RWPE2 (cell line): Measurements from ENCODE around the gene UBTFL1.

Experiments used
- ATAC-seq: fragments of 200-7000 bp; cut with Tn5 transposase; 3 replicates; pipeline ENCODE4 v1.9.1; 2021; ENCODE audit warnings: low read depth
- DNase-seq: peaks from one replicate; pipeline ENCODE4 v3.0.0-alpha.2; 2020; ENCODE audit warnings: low spot score
- H3K27ac ChIP-seq: fragments of 450-650 bp; 2 replicates; pipeline ENCODE4 v1.5.1; 2017; ENCODE audit warnings: mild to moderate bottlenecking; ENCODE audit not compliant: poor library complexity, severe bottlenecking
- H3K27me3 ChIP-seq: fragments of 250-450 bp; sonication (Bioruptor Pico); 2 replicates; pipeline ENCODE4 v1.5.1; 2021; ENCODE audit warnings: mild to moderate bottlenecking, moderate library complexity; ENCODE audit not compliant: insufficient read depth, poor library complexity, severe bottlenecking
- H3K36me3 ChIP-seq: fragments of 250-450 bp; sonication (Bioruptor Pico); 2 replicates; pipeline ENCODE4 v1.5.1; 2020; ENCODE audit warnings: low read depth, mild to moderate bottlenecking, moderate library complexity
- H3K4me1 ChIP-seq: fragments of 250-450 bp; sonication (Bioruptor Pico); 2 replicates; pipeline ENCODE4 v1.5.1; 2021; ENCODE audit warnings: mild to moderate bottlenecking, moderate library complexity; ENCODE audit not compliant: insufficient read depth, poor library complexity, severe bottlenecking
- H3K4me3 ChIP-seq: fragments of 250-450 bp; sonication (Bioruptor Pico); 2 replicates; pipeline ENCODE4 v1.5.1; 2021; ENCODE audit warnings: mild to moderate bottlenecking, moderate library complexity; ENCODE audit not compliant: severe bottlenecking
- H3K9me3 ChIP-seq: fragments of 250-450 bp; sonication (Bioruptor Pico); 2 replicates; pipeline ENCODE4 v1.5.1; 2021; ENCODE audit warnings: mild to moderate bottlenecking, moderate library complexity; ENCODE audit not compliant: severe bottlenecking
- CTCF ChIP-seq: fragments of 450-650 bp; IDR thresholded peaks from one replicate; pipeline ENCODE4 v1.5.1; 2017; ENCODE audit warnings: mild to moderate bottlenecking, moderate library complexity; ENCODE audit not compliant: poor library complexity, severe bottlenecking

UBTFL1 gene

GRCh38 chr11:90113541-90113940 lies 27.8 kb downstream of the UBTFL1 start:
- H3K27ac ChIP-seq, result no peak overlapping the region
- DNase-seq (no peak), ATAC-seq (no peak)
- H3K4me3 ChIP-seq, result no peak overlapping the region
- no peaks in the 10 kb centered on the region for H3K9me3 ChIP-seq
- H3K27me3 ChIP-seq, result no peaks in the 10 kb centered on the region
- peak; percentile 52 for TF ChIP-seq CTCF
- no peaks in the 10 kb centered on the region for H3K4me1 ChIP-seq
- H3K36me3 ChIP-seq, result no peaks in the 10 kb centered on the region

GRCh38 chr11:90120191-90120590 lies 34.4 kb downstream of the UBTFL1 start:
- no peak for TF ChIP-seq CTCF
- no peak overlapping the region for H3K27ac ChIP-seq
- no peaks in the 10 kb centered on the region for H3K4me1 ChIP-seq
- H3K27me3 ChIP-seq, result no peaks in the 10 kb centered on the region
- DNase-seq (no peak), ATAC-seq (no peak)
- H3K36me3 ChIP-seq, result no peaks in the 10 kb centered on the region
- no peak overlapping the region for H3K4me3 ChIP-seq
- no peaks in the 10 kb centered on the region for H3K9me3 ChIP-seq

- DNase-seq, result no peak
- Histone ChIP-seq H3K27me3 (no peaks in the 10 kb centered on the region), H3K4me3 (no peak overlapping the region), H3K9me3 (no peaks in the 10 kb centered on the region), H3K36me3 (no peaks in the 10 kb centered on the region), H3K4me1 (no peaks in the 10 kb centered on the region), H3K27ac (no peak overlapping the region)
- no peak for ATAC-seq
- no peak for TF ChIP-seq CTCF
Observed at GRCh38 chr11:90124371-90124770, 38.6 kb downstream of the UBTFL1 start.

GRCh38 chr11:90124946-90125345 lies 39.2 kb downstream of the UBTFL1 start:
- Histone ChIP-seq H3K4me3 (no peak overlapping the region), H3K4me1 (no peaks in the 10 kb centered on the region), H3K9me3 (no peaks in the 10 kb centered on the region), H3K27me3 (no peaks in the 10 kb centered on the region), H3K27ac (no peak overlapping the region), H3K36me3 (no peaks in the 10 kb centered on the region)
- DNase-seq, result no peak
- TF ChIP-seq CTCF, result no peak
- no peak for ATAC-seq

GRCh38 chr11:90133560-90134477 lies 48.1 kb downstream of the UBTFL1 start:
- Histone ChIP-seq H3K36me3 (no peaks in the 10 kb centered on the region), H3K4me1 (no peaks in the 10 kb centered on the region), H3K27me3 (peaks cover 63% of the 10 kb centered on the region), H3K9me3 (no peaks in the 10 kb centered on the region), H3K27ac (no peak overlapping the region), H3K4me3 (no peak overlapping the region)
- no peak for DNase-seq
- no peak for ATAC-seq
- no peak for TF ChIP-seq CTCF
